PFSK-1 (cell line): ENCODE data around the gene RNF207.

ENCODE experiments used
- POLR2AphosphoS5 ChIP-seq: IDR thresholded peaks from 2 replicates; pipeline ENCODE4 v1.6.1; 2012; ENCODE audit warnings: low read depth, mild to moderate bottlenecking, control low read depth, low read length, moderate library complexity
- SIN3A ChIP-seq: IDR thresholded peaks from 2 replicates; pipeline ENCODE4 v1.6.1; 2012; ENCODE audit warnings: mild to moderate bottlenecking, low read length, moderate library complexity, borderline replicate concordance; ENCODE audit not compliant: insufficient read depth
- TAF1 ChIP-seq: IDR thresholded peaks from 2 replicates; pipeline ENCODE4 v1.6.1; 2012; ENCODE audit warnings: low read length, control low read depth, borderline replicate concordance; ENCODE audit not compliant: insufficient read depth
- TF ChIP-seq, protein P1 (sequence below), 2 experiments: IDR thresholded peaks; 2 replicates each; pipeline versions ENCODE4 v1.6.1 to v1.8.0; 2011 to 2012; ENCODE audit warnings: low read depth in 2 of 2, low read length in 2 of 2, control low read depth in 1 of 2, inconsistent platforms in 1 of 2, mild to moderate bottlenecking in 1 of 2, moderate library complexity in 1 of 2; ENCODE audit not compliant: insufficient read depth in 1 of 2

- TF ChIP-seq, protein P1, sequence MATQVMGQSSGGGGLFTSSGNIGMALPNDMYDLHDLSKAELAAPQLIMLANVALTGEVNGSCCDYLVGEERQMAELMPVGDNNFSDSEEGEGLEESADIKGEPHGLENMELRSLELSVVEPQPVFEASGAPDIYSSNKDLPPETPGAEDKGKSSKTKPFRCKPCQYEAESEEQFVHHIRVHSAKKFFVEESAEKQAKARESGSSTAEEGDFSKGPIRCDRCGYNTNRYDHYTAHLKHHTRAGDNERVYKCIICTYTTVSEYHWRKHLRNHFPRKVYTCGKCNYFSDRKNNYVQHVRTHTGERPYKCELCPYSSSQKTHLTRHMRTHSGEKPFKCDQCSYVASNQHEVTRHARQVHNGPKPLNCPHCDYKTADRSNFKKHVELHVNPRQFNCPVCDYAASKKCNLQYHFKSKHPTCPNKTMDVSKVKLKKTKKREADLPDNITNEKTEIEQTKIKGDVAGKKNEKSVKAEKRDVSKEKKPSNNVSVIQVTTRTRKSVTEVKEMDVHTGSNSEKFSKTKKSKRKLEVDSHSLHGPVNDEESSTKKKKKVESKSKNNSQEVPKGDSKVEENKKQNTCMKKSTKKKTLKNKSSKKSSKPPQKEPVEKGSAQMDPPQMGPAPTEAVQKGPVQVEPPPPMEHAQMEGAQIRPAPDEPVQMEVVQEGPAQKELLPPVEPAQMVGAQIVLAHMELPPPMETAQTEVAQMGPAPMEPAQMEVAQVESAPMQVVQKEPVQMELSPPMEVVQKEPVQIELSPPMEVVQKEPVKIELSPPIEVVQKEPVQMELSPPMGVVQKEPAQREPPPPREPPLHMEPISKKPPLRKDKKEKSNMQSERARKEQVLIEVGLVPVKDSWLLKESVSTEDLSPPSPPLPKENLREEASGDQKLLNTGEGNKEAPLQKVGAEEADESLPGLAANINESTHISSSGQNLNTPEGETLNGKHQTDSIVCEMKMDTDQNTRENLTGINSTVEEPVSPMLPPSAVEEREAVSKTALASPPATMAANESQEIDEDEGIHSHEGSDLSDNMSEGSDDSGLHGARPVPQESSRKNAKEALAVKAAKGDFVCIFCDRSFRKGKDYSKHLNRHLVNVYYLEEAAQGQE (IDR thresholded peaks at IDR 0.05; ENCODE audit: insufficient read depth in 1 of 2, low read depth in 2 of 2, low read length in 2 of 2), result no peak
- no peak for TF ChIP-seq TAF1
- no peak for TF ChIP-seq POLR2AphosphoS5
- no peak for TF ChIP-seq SIN3A
These were observed 37.3 kb downstream of the RNF207 start for GRCh38 chr1:6243053-6243834.
